ENCODE results near the gene DDX24.

The DDX24 gene

GRCh38 chr14:93999573-93999972 lies 81.4 kb downstream of the DDX24 start:
- no peak overlapping the region for H3K4me3 ChIP-seq (ENCODE audit: low read depth, low read length)
- no peak for DNase-seq (ENCODE audit: low read depth)

- H3K4me3 ChIP-seq (ENCODE audit: low read depth, low read length) = no peak overlapping the region
Observed at GRCh38 chr14:93998871-93999403, 82.1 kb downstream of the DDX24 start.

More at GRCh38 chr14:93998871-93999403, 82.1 kb downstream of the DDX24 start:
- DNase-seq (ENCODE audit: low read depth) = no peak

Measured in skeletal muscle cell (primary cell).